K562 (cell line): Measurements from ENCODE around the gene TNFAIP8L1. TPM values are rescaled to one million over a fixed set of nuclear protein-coding genes. Genes with fewer than 3 reads are reported as not detected.

Experiments
- ATAC-seq: fragments of 200-7000 bp; cut with Tn5 transposase; 3 replicates; pipeline ENCODE4 v1.9.1; 2020; ENCODE audit warnings: moderate library complexity
- BruUV-seq: library from RNA; stranded (reverse); fragments of 400-500 nt; replicated peaks from 2 replicates; lab custom pipeline; 2021; lab: Mats Ljungman, UMichigan
- CTCF ChIA-PET: fragments of 300-600 bp; formaldehyde crosslinking; extraction: SDS; loops from one replicate; lab custom pipeline; 2021; ENCODE audit warnings: low intra/inter-chr PET ratio; lab: Yijun Ruan, JAX
- POLR2A ChIA-PET: fragments of 300-600, 350-650 bp; sonication (Branson Sonifier 250); formaldehyde crosslinking; extraction: SDS; loops from one replicate; lab custom pipeline; 2021; ENCODE audit warnings: antibody characterized with exemption, inconsistent platforms; lab: Yijun Ruan, JAX
- DNase-seq, 4 experiments: peaks; one replicate each; pipeline versions ENCODE4 v3.0.0 to v3.0.0-alpha.2; 2011 to 2018; ENCODE audit warnings: low spot score in 3 of 4, mixed read lengths in 3 of 4; ENCODE audit errors: extremely low read depth in 1 of 4
- FAIRE-seq: peaks from 2 replicates; lab custom pipeline; 2011; peaks lifted over from hg19 to GRCh38; lab: Jason Lieb, UNC
- H2AFZ ChIP-seq: 2 replicates; pipeline ENCODE4 v1.6.0; 2011; ENCODE audit warnings: low read depth, low read length, control low read depth, inconsistent platforms
- H3K27ac ChIP-seq: fragments of 200-600 bp; 3 replicates; pipeline ENCODE4 v1.8.0; 2011; ENCODE audit warnings: low read depth, mild to moderate bottlenecking, control low read depth, inconsistent platforms, low read length, moderate library complexity, mixed read lengths; ENCODE audit errors: extremely low read depth
- H3K27me3 ChIP-seq, 2 experiments: fragments of 300-600 bp in 1 of 2; 2 replicates in 1 of 2; 3 replicates in 1 of 2; pipeline versions ENCODE4 v1.6.0 to v1.8.0; 2011; ENCODE audit warnings: inconsistent platforms in 2 of 2, low read length in 2 of 2, mild to moderate bottlenecking in 1 of 2, mixed read lengths in 1 of 2, moderate library complexity in 1 of 2; ENCODE audit not compliant: control insufficient read depth in 2 of 2, insufficient read depth in 2 of 2
- H3K36me3 ChIP-seq: fragments of 300-600 bp; 3 replicates; pipeline ENCODE4 v1.8.0; 2011; ENCODE audit warnings: mild to moderate bottlenecking, low read length, inconsistent platforms; ENCODE audit not compliant: control insufficient read depth, insufficient read depth
- H3K4me1 ChIP-seq, 2 experiments: fragments of 200-600 bp in 1 of 2; replicated peaks in 1 of 2; 2 replicates in 1 of 2; 3 replicates in 1 of 2; pipeline versions ENCODE4 v1.5.1 to v1.8.0; 2011; ENCODE audit warnings: inconsistent platforms in 2 of 2, low read length in 2 of 2, mild to moderate bottlenecking in 1 of 2, mixed read lengths in 1 of 2, moderate library complexity in 1 of 2; ENCODE audit not compliant: control insufficient read depth in 2 of 2, insufficient read depth in 2 of 2
- H3K4me2 ChIP-seq: 2 replicates; pipeline ENCODE4 v1.6.1; 2011; ENCODE audit warnings: low read length, control low read depth, inconsistent platforms, mixed read lengths; ENCODE audit not compliant: insufficient read depth
- H3K4me3 ChIP-seq: fragments of 200-600 bp; sonication (generic), shearing (Covaris generic); 2 replicates; pipeline ENCODE4 v1.5.1; 2016; ENCODE audit warnings: control low read depth, inconsistent platforms
- H3K79me2 ChIP-seq: fragments of 200-600 bp; 3 replicates; pipeline ENCODE4 v1.8.0; 2011; ENCODE audit warnings: low read length, inconsistent platforms; ENCODE audit not compliant: control insufficient read depth, insufficient read depth
- H3K9ac ChIP-seq, 2 experiments: 2 replicates each; pipeline versions ENCODE4 v1.6.0 to v1.6.1; 2011; ENCODE audit warnings: low read depth in 2 of 2, low read length in 2 of 2, control low read depth in 1 of 2, inconsistent platforms in 1 of 2, mild to moderate bottlenecking in 1 of 2, mixed read lengths in 1 of 2; ENCODE audit not compliant: insufficient read depth in 1 of 2
- H3K9me1 ChIP-seq: one replicate; pipeline ENCODE4 v1.6.0; 2011; ENCODE audit warnings: inconsistent platforms, mild to moderate bottlenecking, low read length, moderate library complexity; ENCODE audit not compliant: control insufficient read depth, insufficient read depth
- H3K9me3 ChIP-seq: replicated peaks from 2 replicates; pipeline ENCODE4 v1.5.1; 2011; ENCODE audit warnings: low read depth, low read length, inconsistent platforms; ENCODE audit not compliant: control insufficient read depth, insufficient read depth
- H4K20me1 ChIP-seq: replicated peaks from 2 replicates; pipeline ENCODE4 v1.6.1; 2011; ENCODE audit warnings: low read length, inconsistent platforms, mixed read lengths; ENCODE audit not compliant: control insufficient read depth, insufficient read depth
- BCOR ChIP-seq: fragments of 450-650 bp; IDR thresholded peaks from 2 replicates; pipeline ENCODE4 v1.6.1; 2016
- KDM1A ChIP-seq, 2 experiments: fragments of 450-650 bp; IDR thresholded peaks; 2 replicates each; pipeline ENCODE4 v1.6.1; 2016; ENCODE audit warnings: mild to moderate bottlenecking in 2 of 2
- MTF1 ChIP-seq: fragments of 250-450 bp; sonication (Bioruptor Pico); IDR thresholded peaks from 2 replicates; pipeline ENCODE4 v1.9.0; 2021; ENCODE audit warnings: moderate library complexity, mild to moderate bottlenecking, inconsistent platforms, borderline replicate concordance
- PTBP1 ChIP-seq: fragments of 200-400 bp; formaldehyde crosslinking; IDR thresholded peaks from 2 replicates; pipeline ENCODE4 v1.6.1; 2017; ENCODE audit warnings: low read depth, low read length
- RBM25 ChIP-seq: fragments of 200-400 bp; formaldehyde crosslinking; IDR thresholded peaks from 2 replicates; pipeline ENCODE4 v1.6.1; 2018; ENCODE audit warnings: low read length, low read depth, moderate library complexity; ENCODE audit not compliant: severe bottlenecking
- SMARCA5 ChIP-seq: fragments of 450-650 bp; IDR thresholded peaks from 2 replicates; pipeline ENCODE4 v1.6.1; 2016
- XRCC3 ChIP-seq: fragments of 450-650 bp; IDR thresholded peaks from 2 replicates; pipeline ENCODE4 v1.6.1; 2017; ENCODE audit warnings: mild to moderate bottlenecking, moderate library complexity
- WGBS: fragments of 100-300 bp; shearing (Covaris generic); methylation state at CpG from one replicate; pipeline ENCODE4 v1.1.6; 2016; ENCODE audit warnings: low coverage, mixed read lengths; ENCODE audit not compliant: insufficient coverage; ENCODE audit errors: missing lambda C conversion rate; 5-methylcytosine and 5-hydroxymethylcytosine counted together
- in situ Hi-C: fragments of 300-500 bp; cut with MboI; formaldehyde crosslinking; loops from 4 replicates; pipeline ENCODE4 v1.15.0; 2018; ENCODE audit warnings: inconsistent platforms, mixed read lengths
- intact Hi-C: fragments of 100-400 bp; cut with micrococcal nuclease; formaldehyde crosslinking; loops from 2 replicates; pipeline ENCODE4 v1.14.2; 2022
- polyA plus RNA-seq, 8 experiments: library from polyadenylated mRNA; depleted of rRNA in 4 of 8; stranded (reverse) in 5 of 8; unstranded in 3 of 8; fragments of >200 nt; fragmentation: Nextera tagmentation in 2 of 8; fragmentation: Illumina TruSeq in 1 of 8; extraction: Ambion mirVana in 2 of 8; extraction: Trizol in 1 of 8; gene quantifications; 2 replicates each; pipeline versions ENCODE4 v1.2.1 to v1.2.3, GENCODE V29; 2011 to 2014; ENCODE audit warnings: inconsistent platforms in 1 of 8, missing spikeins in 1 of 8
- total RNA-seq, 7 experiments: library from RNA; depleted of rRNA in 6 of 7; stranded (reverse); fragments of >200 nt in 6 of 7; fragmentation: Illumina TruSeq in 2 of 7; extraction: Trizol in 2 of 7; gene quantifications; 2 replicates each; pipeline versions ENCODE4 v1.2.1 to v1.2.3, GENCODE V29; 2011 to 2021; ENCODE audit warnings: low replicate concordance in 1 of 7
- TF ChIP-seq, protein P1 (sequence below): sonication (generic); formaldehyde crosslinking; IDR thresholded peaks from 2 replicates; pipeline ENCODE4 v1.8.1; 2023; ENCODE audit warnings: mild to moderate bottlenecking, missing genetic modification reagents

Gene TNFAIP8L1
- total and polyA plus RNA-seq, 9 of the 15 experiments (the other 6 are each of a cell fraction or from before 2014, with no cell fraction given) = 0.69 to 9.3 (median 4.9) TPM

DNA sequence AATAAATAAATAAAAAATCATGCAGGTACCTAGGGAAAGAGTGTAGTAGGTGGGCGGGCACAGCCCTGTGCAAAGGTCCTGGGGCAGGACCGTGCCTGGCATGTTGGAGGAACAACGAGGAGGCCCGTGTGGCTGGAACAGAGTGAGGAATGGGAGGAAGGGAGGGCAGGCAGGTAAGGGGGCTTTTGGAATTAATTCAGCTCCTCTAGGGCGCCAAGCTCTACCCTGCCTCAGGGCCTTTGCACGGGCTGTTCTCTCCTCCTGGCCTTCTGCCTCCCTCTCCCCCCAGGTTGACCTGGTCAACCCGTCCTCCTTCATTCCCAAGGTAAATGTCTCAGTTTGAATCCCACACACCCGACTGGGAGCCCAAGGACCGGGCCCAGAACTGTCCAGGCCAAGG lies 48.8 kb upstream of the TNFAIP8L1 start:
- H3K27me3 ChIP-seq = no peaks in the 10 kb centered on the region
- in situ Hi-C loops = no loop called here
- H3K4me3 ChIP-seq = no peak overlapping the region
- H3K9ac ChIP-seq = no peak overlapping the region
- no peaks in the 10 kb centered on the region for H3K36me3 ChIP-seq
- H3K9me3 ChIP-seq = no peaks in the 10 kb centered on the region
- no peak overlapping the region for H3K4me2 ChIP-seq
- H3K27ac ChIP-seq = no peak overlapping the region
- ATAC-seq (no peak), FAIRE-seq (no peak), DNase-seq (no peak)
- H4K20me1 ChIP-seq = no peaks in the 10 kb centered on the region
- 37% methylated on average over 9 of the region's 9 CpGs for WGBS
- no peaks in the 10 kb centered on the region for H3K9me1 ChIP-seq
- CTCF ChIA-PET = interaction anchor here (0.6 kb wide), 1 partner anchor 13 kb away, joined by 3 read pairs; no protein-coding TSS in a partner anchor
- TF ChIP-seq RBM25 = peak; percentile 99
- TF ChIP-seq, protein P1, sequence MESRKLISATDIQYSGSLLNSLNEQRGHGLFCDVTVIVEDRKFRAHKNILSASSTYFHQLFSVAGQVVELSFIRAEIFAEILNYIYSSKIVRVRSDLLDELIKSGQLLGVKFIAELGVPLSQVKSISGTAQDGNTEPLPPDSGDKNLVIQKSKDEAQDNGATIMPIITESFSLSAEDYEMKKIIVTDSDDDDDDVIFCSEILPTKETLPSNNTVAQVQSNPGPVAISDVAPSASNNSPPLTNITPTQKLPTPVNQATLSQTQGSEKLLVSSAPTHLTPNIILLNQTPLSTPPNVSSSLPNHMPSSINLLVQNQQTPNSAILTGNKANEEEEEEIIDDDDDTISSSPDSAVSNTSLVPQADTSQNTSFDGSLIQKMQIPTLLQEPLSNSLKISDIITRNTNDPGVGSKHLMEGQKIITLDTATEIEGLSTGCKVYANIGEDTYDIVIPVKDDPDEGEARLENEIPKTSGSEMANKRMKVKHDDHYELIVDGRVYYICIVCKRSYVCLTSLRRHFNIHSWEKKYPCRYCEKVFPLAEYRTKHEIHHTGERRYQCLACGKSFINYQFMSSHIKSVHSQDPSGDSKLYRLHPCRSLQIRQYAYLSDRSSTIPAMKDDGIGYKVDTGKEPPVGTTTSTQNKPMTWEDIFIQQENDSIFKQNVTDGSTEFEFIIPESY = peak; percentile 23; the same call in 1 of the 2 replicates
- peak; percentile 41; the same call in 1 of the 2 replicates for TF ChIP-seq PTBP1
- no peak for TF ChIP-seq XRCC3
- no peak for TF ChIP-seq MTF1 (CRISPR knock-in tag)
- peak; percentile 20 to 55; a peak in 3 of 4 replicates for TF ChIP-seq KDM1A (IDR thresholded peaks at IDR 0.05)
- peak; percentile 98 for TF ChIP-seq SMARCA5
- peak; percentile 82 for TF ChIP-seq BCOR
- TF ChIP-seq, all 486 proteins: peak for 6
- POLR2A ChIA-PET = no interaction called here
- peaks cover 0 to 3% of the 10 kb centered on the region in 2 experiments; a peak in 1 of 5 replicates for H3K4me1 ChIP-seq
- H2AFZ ChIP-seq = no peak overlapping the region
- no peaks in the 10 kb centered on the region for H3K79me2 ChIP-seq
- intact Hi-C loops = no loop called here
- no TSS peak for BruUV-seq
